ENCODE results near the gene ALK.

Gene ALK

GRCh38 chr2:29322011-29322410 is 599.4 kb downstream of the ALK start:
- no peak for TF ChIP-seq CTCF (IDR thresholded peaks at IDR 0.05)

GRCh38 chr2:29317801-29318485 is 603.4 kb downstream of the ALK start:
- no peak for TF ChIP-seq CTCF (IDR thresholded peaks at IDR 0.05)

GRCh38 chr2:29317077-29317517 is 604.3 kb downstream of the ALK start:
- no peak for TF ChIP-seq CTCF (IDR thresholded peaks at IDR 0.05)

- no peak for TF ChIP-seq CTCF (IDR thresholded peaks at IDR 0.05)
Observed at GRCh38 chr2:29314816-29315571, 606.4 kb downstream of the ALK start.

GRCh38 chr2:29311458-29311857 is 609.9 kb downstream of the ALK start:
- TF ChIP-seq CTCF (IDR thresholded peaks at IDR 0.05) = no peak

- TF ChIP-seq CTCF (IDR thresholded peaks at IDR 0.05) = no peak
Observed at GRCh38 chr2:29310650-29311348, 610.6 kb downstream of the ALK start.

GRCh38 chr2:29309090-29310029 is 612.0 kb downstream of the ALK start:
- peak; percentile 79 for TF ChIP-seq CTCF (IDR thresholded peaks at IDR 0.05)

Data from LNCAP (cell line).